Naive thymus-derived CD4-positive, alpha-beta T cell (primary cell): ENCODE data around the gene LENG1. TPM values are rescaled to one million over a fixed set of nuclear protein-coding genes. Genes with fewer than 3 reads are reported as not detected.

Experiments used
- ATAC-seq: fragments of 150-1000 bp; cut with Tn5 transposase; 2 replicates; pipeline ENCODE4 v1.10.0; 2021; ENCODE audit warnings: mild to moderate bottlenecking, moderate library complexity
- CTCF ChIA-PET: fragments of 350-600 bp; sonication (Branson Sonifier 250); formaldehyde crosslinking; loops from one replicate; lab custom pipeline; 2021; ENCODE audit warnings: antibody characterized with exemption; lab: Charles Lee
- POLR2A ChIA-PET: fragments of 350-600 bp; sonication (Branson Sonifier 250); formaldehyde crosslinking; loops from one replicate; lab custom pipeline; 2021; ENCODE audit warnings: antibody characterized with exemption, inconsistent platforms; lab: Charles Lee
- DNase-seq, 9 donors: peaks; one replicate each; pipeline versions ENCODE4 v3.0.0 to v3.0.0-alpha.2; 2020 to 2022; ENCODE audit warnings: mixed read lengths in 1 of 9
- H3K27ac ChIP-seq: one replicate; pipeline ENCODE4 v1.7.0; 2013; ENCODE audit warnings: mild to moderate bottlenecking, low read depth, low read length, moderate library complexity
- H3K27me3 ChIP-seq, 2 donors: one replicate each; pipeline ENCODE4 v1.7.0; 2013; ENCODE audit warnings: low read length in 2 of 2, mild to moderate bottlenecking in 2 of 2, moderate library complexity in 2 of 2; ENCODE audit not compliant: control insufficient read depth in 2 of 2, insufficient read depth in 2 of 2
- H3K36me3 ChIP-seq, 3 experiments: 1 replicate in 2 of 3; 2 replicates in 1 of 3; pipeline ENCODE4 v1.7.0; 2013; ENCODE audit warnings: low read length in 3 of 3, mild to moderate bottlenecking in 3 of 3, moderate library complexity in 1 of 3; ENCODE audit not compliant: insufficient read depth in 3 of 3, control insufficient read depth in 2 of 3
- H3K4me1 ChIP-seq, 2 donors: one replicate each; pipeline ENCODE4 v1.7.0; 2013; ENCODE audit warnings: low read length in 2 of 2, mild to moderate bottlenecking in 2 of 2, moderate library complexity in 1 of 2; ENCODE audit not compliant: control insufficient read depth in 2 of 2, insufficient read depth in 2 of 2
- H3K4me3 ChIP-seq: 2 replicates; pipeline ENCODE4 v1.7.0; 2013; ENCODE audit warnings: mild to moderate bottlenecking, low read length
- H3K9me3 ChIP-seq, 3 experiments: 1 replicate in 2 of 3; 2 replicates in 1 of 3; pipeline ENCODE4 v1.7.0; 2013; ENCODE audit warnings: low read length in 3 of 3; ENCODE audit not compliant: control insufficient read depth in 2 of 3
- H3K27ac Mint-ChIP-seq, 9 donors: one replicate each; pipeline ENCODE4 v1.8.0; 2020 to 2022; ENCODE audit warnings: mixed read lengths in 9 of 9, mild to moderate bottlenecking in 8 of 9, moderate library complexity in 5 of 9, inconsistent platforms in 2 of 9
- H3K27me3 Mint-ChIP-seq, 5 donors: one replicate each; pipeline ENCODE4 v1.8.0; 2021 to 2022; ENCODE audit warnings: mixed read lengths in 5 of 5, mild to moderate bottlenecking in 1 of 5
- H3K36me3 Mint-ChIP-seq, 5 donors: one replicate each; pipeline ENCODE4 v1.8.0; 2020 to 2022; ENCODE audit warnings: mixed read lengths in 5 of 5, mild to moderate bottlenecking in 3 of 5, inconsistent platforms in 1 of 5
- H3K4me1 Mint-ChIP-seq, 7 donors: one replicate each; pipeline ENCODE4 v1.8.0; 2020 to 2022; ENCODE audit warnings: mixed read lengths in 7 of 7, mild to moderate bottlenecking in 3 of 7, inconsistent platforms in 1 of 7
- H3K4me3 Mint-ChIP-seq, 10 donors: one replicate each; pipeline ENCODE4 v1.8.0; 2020 to 2022; ENCODE audit warnings: mild to moderate bottlenecking in 10 of 10, mixed read lengths in 10 of 10, moderate library complexity in 6 of 10, inconsistent platforms in 2 of 10
- H3K9me3 Mint-ChIP-seq, 11 donors: one replicate each; pipeline ENCODE4 v1.8.0; 2020 to 2022; ENCODE audit warnings: mixed read lengths in 11 of 11, mild to moderate bottlenecking in 4 of 11, inconsistent platforms in 1 of 11, moderate library complexity in 1 of 11
- intact Hi-C, 2 donors: fragments of 100-400 bp; cut with micrococcal nuclease; formaldehyde crosslinking; loops; one replicate each; pipeline ENCODE4 v1.15.1; 2023
- polyA plus RNA-seq, 2 donors: library from polyadenylated mRNA; unstranded; fragments of 300-500 nt; fragmentation: Illumina TruSeq; gene quantifications; one replicate each; pipeline ENCODE4 v1.2.3, GENCODE V29; 2021
- total RNA-seq, 6 experiments: library from RNA in 5 of 6; stranded (reverse) in 5 of 6; gene quantifications; 1 replicate in 5 of 6; 2 replicates in 1 of 6; pipeline ENCODE4 v1.2.3 and lab custom pipeline; 2021 to 2026

LENG1 gene
- total and polyA plus RNA-seq, 7 experiments from 2014 or later: 7.1 to 20.4 (median 11.9) TPM

DNA sequence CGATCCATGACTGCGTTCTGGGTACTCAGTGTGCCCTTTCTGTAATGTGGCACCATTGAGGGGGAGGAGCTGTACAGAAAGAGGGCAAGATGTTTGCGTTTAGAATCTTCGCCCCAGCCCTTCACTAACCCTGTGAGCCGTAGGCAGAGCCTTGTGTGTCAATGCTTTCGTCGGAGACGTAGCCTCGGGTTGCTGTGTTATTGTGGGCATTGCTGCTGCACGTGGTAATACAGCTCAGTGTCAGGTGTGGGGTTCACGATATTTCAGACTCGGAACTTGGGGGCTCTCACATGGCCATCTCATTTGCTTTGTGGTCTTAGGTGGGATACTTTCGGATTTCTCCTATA lies 47.3 kb upstream of the LENG1 start:
- Mint-ChIP-seq H3K27ac (peak overlapping the region in 2 of 9 donors; percentile 8 to 33), H3K27me3 (no peaks in the 10 kb centered on the region), H3K36me3 (peaks cover 4 to 52% (median 23%) of the 10 kb centered on the region in 5 donors), H3K4me3 (peak overlapping the region in 8 of 10 donors; percentile 4 to 78 (median 40)), H3K9me3 (no peaks in the 10 kb centered on the region), H3K4me1 (peaks cover 51 to 96% (median 91%) of the 10 kb centered on the region in 7 donors)
- H3K27ac ChIP-seq: no peak overlapping the region
- no peaks in the 10 kb centered on the region for H3K27me3 ChIP-seq
- intact Hi-C loops: no loop called here
- H3K36me3 ChIP-seq: peaks cover 18 to 60% (median 26%) of the 10 kb centered on the region in 3 experiments
- ChIA-PET CTCF (interaction anchor here (1.2 kb wide), 1 partner anchor 25 kb away, joined by 4 read pairs; no protein-coding TSS in a partner anchor), POLR2A (interaction anchor here (0.8 to 1.3 kb wide), 3 partner anchors 10 to 17 kb away, joined by 3 to 4 read pairs (median 3); partner anchors contain the start of genes MBOAT7 and TSEN34)
- no peak overlapping the region for H3K4me3 ChIP-seq
- H3K4me1 ChIP-seq: peaks cover 70 to 71% of the 10 kb centered on the region in 2 donors
- no peak for DNase-seq
- no peaks in the 10 kb centered on the region for H3K9me3 ChIP-seq
- no peak for ATAC-seq

DNA sequence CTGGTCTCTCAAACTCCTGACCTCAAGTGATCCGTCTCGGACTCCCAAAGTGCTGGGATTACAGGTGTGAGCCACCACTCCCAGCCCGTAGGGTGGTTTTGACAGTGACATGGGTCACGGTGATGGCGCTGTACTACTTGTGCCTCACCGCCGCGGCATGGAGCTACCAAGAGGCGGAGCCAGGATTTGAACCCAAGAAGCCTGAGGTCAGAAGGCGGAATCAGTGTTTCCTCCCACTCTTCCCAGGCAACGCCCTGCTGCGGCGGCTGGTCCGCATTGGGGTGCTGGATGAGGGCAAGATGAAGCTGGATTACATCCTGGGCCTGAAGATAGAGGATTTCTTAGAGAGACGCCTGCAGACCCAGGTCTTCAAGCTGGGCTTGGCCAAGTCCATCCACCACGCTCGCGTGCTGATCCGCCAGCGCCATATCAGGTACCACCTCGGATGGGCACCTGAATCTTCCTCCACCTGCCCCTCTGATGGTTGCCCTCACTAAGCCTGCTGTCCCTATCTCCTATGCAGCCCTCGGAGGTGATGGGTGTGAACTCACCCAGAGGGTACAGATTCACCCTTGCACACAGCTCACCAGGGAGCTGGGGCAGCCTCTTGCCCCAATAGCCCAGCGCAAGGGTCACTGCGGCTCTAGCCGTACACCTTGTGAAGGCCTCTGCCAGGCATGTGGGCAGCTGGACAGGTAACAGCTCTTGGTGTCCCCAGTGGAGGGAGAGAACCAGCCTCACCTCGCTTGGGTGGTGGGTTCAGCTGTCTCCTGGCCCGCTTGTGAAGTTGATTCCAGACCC lies 46.7 kb upstream of the LENG1 start:
- Histone ChIP-seq H3K27ac (no peak overlapping the region), H3K27me3 (no peaks in the 10 kb centered on the region), H3K4me1 (peaks cover 73 to 75% of the 10 kb centered on the region in 2 donors), H3K4me3 (no peak overlapping the region), H3K36me3 (peaks cover 18 to 65% (median 26%) of the 10 kb centered on the region in 3 experiments), H3K9me3 (no peaks in the 10 kb centered on the region)
- peak overlapping the region in 2 of 9 donors; percentile 32 to 33 for H3K27ac Mint-ChIP-seq
- ATAC-seq (no peak), DNase-seq (no peak)
- peaks cover 4 to 55% (median 24%) of the 10 kb centered on the region in 5 donors for H3K36me3 Mint-ChIP-seq
- CTCF ChIA-PET: interaction anchor here (1.2 kb wide), 1 partner anchor 25 kb away, joined by 4 read pairs; no protein-coding TSS in a partner anchor
- peaks cover 50 to 100% (median 94%) of the 10 kb centered on the region in 7 donors for H3K4me1 Mint-ChIP-seq
- peak overlapping the region in 7 of 10 donors; percentile 4 to 78 (median 65) for H3K4me3 Mint-ChIP-seq
- intact Hi-C loops: no loop called here
- POLR2A ChIA-PET: interaction anchor here (0.8 to 1.7 kb wide), 5 partner anchors 9 to 17 kb away, joined by 3 to 8 read pairs (median 4); partner anchors contain the start of genes MBOAT7 and TSEN34
- H3K9me3 Mint-ChIP-seq: no peaks in the 10 kb centered on the region
- no peaks in the 10 kb centered on the region for H3K27me3 Mint-ChIP-seq

DNA sequence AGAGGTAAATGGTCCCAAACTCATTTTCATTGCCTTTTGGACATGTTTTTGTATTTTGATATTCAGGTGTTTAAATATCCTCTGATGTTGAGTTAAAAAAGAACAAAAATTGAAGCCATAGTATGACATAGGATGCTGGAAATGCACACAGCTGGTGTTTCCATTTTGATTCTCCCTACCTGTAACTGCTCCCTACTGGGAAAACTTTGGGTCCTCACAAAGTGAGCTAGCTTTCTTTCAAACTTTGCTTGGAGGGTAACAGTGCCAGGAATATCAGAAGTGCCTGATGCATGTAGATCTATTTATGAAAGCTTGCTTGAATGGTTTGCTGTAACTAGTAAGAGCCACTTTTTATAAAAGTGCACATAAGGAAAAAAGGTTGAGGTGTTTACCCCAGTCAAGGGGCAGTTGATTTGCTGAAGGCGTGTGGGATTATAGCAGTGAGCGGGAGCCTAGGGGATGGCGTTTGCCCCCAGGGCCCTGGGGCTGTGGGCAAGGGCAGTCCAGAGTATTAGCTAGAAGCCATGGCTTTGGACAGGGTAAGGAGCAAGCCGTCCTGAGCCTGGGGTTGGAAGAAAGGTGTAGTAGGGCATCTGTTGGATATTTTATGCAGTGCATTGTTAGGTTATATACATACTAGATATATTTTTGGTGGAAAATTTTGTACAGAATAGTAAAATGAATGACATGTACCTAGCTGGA lies 45.4 kb upstream of the LENG1 start:
- intact Hi-C loops: no loop called here
- ChIA-PET CTCF (no interaction called here), POLR2A (interaction anchor here (0.9 to 1.7 kb wide), 4 partner anchors 9 to 90 kb away, joined by 3 to 8 read pairs (median 6); partner anchors contain the start of genes MBOAT7, PRPF31, TFPT and TSEN34)
- no peak overlapping the region for H3K27ac ChIP-seq
- Mint-ChIP-seq H3K27ac (peak overlapping the region in 2 of 9 donors; percentile 27 to 62), H3K4me1 (peaks cover 41 to 97% (median 86%) of the 10 kb centered on the region in 7 donors), H3K4me3 (peak overlapping the region in 8 of 10 donors; percentile 13 to 98 (median 42)), H3K27me3 (peaks cover 0 to 4% (median 0%) of the 10 kb centered on the region in 5 donors), H3K36me3 (peaks cover 4 to 53% (median 27%) of the 10 kb centered on the region in 5 donors), H3K9me3 (no peaks in the 10 kb centered on the region)
- no peak for DNase-seq
- no peak overlapping the region for H3K4me3 ChIP-seq
- ATAC-seq: no peak
- H3K27me3 ChIP-seq: no peaks in the 10 kb centered on the region
- H3K9me3 ChIP-seq: no peaks in the 10 kb centered on the region
- peaks cover 18 to 65% (median 26%) of the 10 kb centered on the region in 3 experiments for H3K36me3 ChIP-seq
- peaks cover 62 to 68% of the 10 kb centered on the region in 2 donors for H3K4me1 ChIP-seq

DNA sequence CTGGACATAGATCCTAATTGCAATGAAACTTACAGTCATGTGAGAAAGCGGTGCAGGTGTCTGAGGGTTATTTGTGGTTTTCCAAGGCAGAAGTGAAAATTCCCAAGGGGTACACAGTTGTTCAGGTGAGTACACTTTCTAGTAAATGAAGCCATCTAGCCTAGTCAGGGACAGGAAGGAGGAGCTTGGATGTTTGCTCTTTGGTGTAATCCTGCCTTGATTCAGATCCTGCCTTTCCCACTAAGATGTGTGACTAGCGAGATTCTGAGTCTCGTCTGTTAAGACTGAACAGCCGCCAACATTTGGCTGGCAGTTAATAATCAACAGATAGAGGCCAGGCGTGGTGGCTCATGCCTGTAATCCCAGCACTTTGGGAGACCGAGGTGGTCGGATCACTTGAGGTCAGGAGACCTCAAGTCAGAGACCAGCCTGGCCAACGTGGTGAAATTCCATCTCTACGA lies 43.7 kb upstream of the LENG1 start:
- H3K27me3 ChIP-seq: no peaks in the 10 kb centered on the region
- peak overlapping the region; percentile 46 for H3K27ac ChIP-seq
- Mint-ChIP-seq H3K9me3 (no peaks in the 10 kb centered on the region), H3K27ac (peak overlapping the region in 3 of 9 donors; percentile 16 to 46 (median 38)), H3K4me1 (peaks cover 30 to 86% (median 78%) of the 10 kb centered on the region in 7 donors), H3K36me3 (peaks cover 4 to 52% (median 26%) of the 10 kb centered on the region in 5 donors), H3K27me3 (peaks cover 0 to 4% (median 0%) of the 10 kb centered on the region in 5 donors), H3K4me3 (peak overlapping the region in 9 of 10 donors; percentile 25 to 99 (median 98))
- H3K9me3 ChIP-seq: no peaks in the 10 kb centered on the region
- ChIA-PET POLR2A (interaction anchor here (0.6 to 6.3 kb wide), 3 partner anchors 14 to 1238 kb away, joined by 4 to 135 read pairs (median 6); partner anchors contain the start of genes MBOAT7 and TSEN34), CTCF (no interaction called here)
- intact Hi-C loops: no loop called here
- ATAC-seq (no peak), DNase-seq (no peak)
- peaks cover 45 to 53% of the 10 kb centered on the region in 2 donors for H3K4me1 ChIP-seq
- H3K4me3 ChIP-seq: no peak overlapping the region
- peaks cover 18 to 65% (median 26%) of the 10 kb centered on the region in 3 experiments for H3K36me3 ChIP-seq

DNA sequence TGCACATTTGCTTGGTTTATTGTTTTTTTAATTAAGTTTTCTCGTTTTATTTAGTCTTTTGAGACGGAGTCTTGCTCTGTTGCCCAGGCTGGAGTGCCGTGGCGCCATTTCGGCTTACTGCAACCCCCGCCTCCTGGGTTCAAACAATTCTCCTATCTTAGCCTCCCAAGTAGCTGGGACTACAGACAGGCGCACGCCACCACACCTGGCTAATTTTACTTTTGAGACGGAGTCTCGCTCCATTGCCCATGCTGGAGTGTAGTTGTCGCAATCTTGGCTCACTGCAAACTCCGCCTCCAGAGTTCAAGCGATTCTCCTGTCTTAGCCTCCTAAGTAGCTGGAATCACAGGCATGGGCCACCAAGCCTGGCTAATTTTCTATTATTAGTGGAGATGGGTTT lies 42.5 kb upstream of the LENG1 start:
- ChIA-PET POLR2A (interaction anchor here (0.6 to 6.3 kb wide), 6 partner anchors 8 to 1438 kb away, joined by 3 to 135 read pairs (median 6); partner anchors contain the start of genes LENG1, MBOAT7 and TSEN34), CTCF (no interaction called here)
- no peaks in the 10 kb centered on the region for H3K9me3 ChIP-seq
- peaks cover 4 to 41% (median 21%) of the 10 kb centered on the region in 5 donors for H3K36me3 Mint-ChIP-seq
- H3K27me3 ChIP-seq: no peaks in the 10 kb centered on the region
- H3K4me1 ChIP-seq: peaks cover 41 to 42% of the 10 kb centered on the region in 2 donors
- H3K27me3 Mint-ChIP-seq: peaks cover 0 to 4% (median 0%) of the 10 kb centered on the region in 5 donors
- peak overlapping the region; percentile 79 for H3K4me3 ChIP-seq
- H3K4me3 Mint-ChIP-seq: peak overlapping the region; percentile 86 to 100 (median 99)
- ATAC-seq: no peak
- H3K4me1 Mint-ChIP-seq: peaks cover 21 to 74% (median 66%) of the 10 kb centered on the region in 7 donors
- H3K9me3 Mint-ChIP-seq: no peaks in the 10 kb centered on the region
- intact Hi-C loops: loop anchor here (1.0 to 2.0 kb wide), 3 partner anchors 8 to 99 kb away; partner anchors contain the start of genes CNOT3 (in 1 of the 2) and NDUFA3 (in 1 of the 2)
- no peak for DNase-seq
- H3K27ac Mint-ChIP-seq: peak overlapping the region in 8 of 9 donors; percentile 51 to 100 (median 100)
- H3K36me3 ChIP-seq: peaks cover 18 to 56% (median 25%) of the 10 kb centered on the region in 3 experiments
- H3K27ac ChIP-seq: peak overlapping the region; percentile 85
